Activated CD8-positive, alpha-beta T cell treated with anti-CD3 and anti-CD28 coated beads for 36 hours (primary cell): Measurements from ENCODE around the gene EPB41. TPM values are rescaled to one million over a fixed set of nuclear protein-coding genes. Genes with fewer than 3 reads are reported as not detected.
"Not testable (repeated sequence)": the region's sequence is repeated elsewhere in the genome, so short reads cannot be mapped to it uniquely, and the experiment has no call there.

Experiments
- ATAC-seq: fragments of 200-7000 bp; cut with Tn5 transposase; one replicate; pipeline ENCODE4 v1.10.0; 2021; ENCODE audit warnings: mild to moderate bottlenecking, moderate library complexity
- CTCF ChIA-PET: fragments of 350-600 bp; sonication (Branson Sonifier 250); formaldehyde crosslinking; loops from one replicate; lab custom pipeline; 2021; ENCODE audit warnings: antibody characterized with exemption; lab: Charles Lee
- POLR2A ChIA-PET: fragments of 350-600 bp; sonication (Branson Sonifier 250); formaldehyde crosslinking; loops from one replicate; lab custom pipeline; 2021; ENCODE audit warnings: antibody characterized with exemption; lab: Charles Lee
- DNase-seq: peaks from one replicate; pipeline ENCODE4 v3.0.0-alpha.2; 2020
- H3K27ac Mint-ChIP-seq: one replicate; pipeline ENCODE4 v1.8.0; 2021; ENCODE audit warnings: mild to moderate bottlenecking, mixed read lengths
- H3K27me3 Mint-ChIP-seq: one replicate; pipeline ENCODE4 v1.8.0; 2021; ENCODE audit warnings: mixed read lengths
- H3K36me3 Mint-ChIP-seq: one replicate; pipeline ENCODE4 v1.8.0; 2021; ENCODE audit warnings: low read depth, mixed read lengths
- H3K4me1 Mint-ChIP-seq: one replicate; pipeline ENCODE4 v1.8.0; 2021; ENCODE audit warnings: low read depth, mixed read lengths
- H3K4me3 Mint-ChIP-seq: one replicate; pipeline ENCODE4 v1.8.0; 2021; ENCODE audit warnings: mild to moderate bottlenecking, moderate library complexity, mixed read lengths
- H3K9me3 Mint-ChIP-seq: one replicate; pipeline ENCODE4 v1.8.0; 2021; ENCODE audit warnings: mixed read lengths
- CTCF ChIP-seq: fragments of 200-600 bp; IDR thresholded peaks from one replicate; pipeline ENCODE4 v1.8.0; 2022; ENCODE audit warnings: antibody characterized with exemption, mild to moderate bottlenecking
- intact Hi-C: fragments of 100-400 bp; cut with micrococcal nuclease; formaldehyde crosslinking; loops from one replicate; pipeline ENCODE4 v1.10.0; 2022
- total RNA-seq, 2 experiments: library from RNA; stranded (reverse); gene quantifications; one replicate each; pipeline ENCODE4 v1.2.3, GENCODE V29; 2021

The EPB41 gene
- total RNA-seq, 2 experiments from 2014 or later, result 74.9 to 80.3 TPM

DNA sequence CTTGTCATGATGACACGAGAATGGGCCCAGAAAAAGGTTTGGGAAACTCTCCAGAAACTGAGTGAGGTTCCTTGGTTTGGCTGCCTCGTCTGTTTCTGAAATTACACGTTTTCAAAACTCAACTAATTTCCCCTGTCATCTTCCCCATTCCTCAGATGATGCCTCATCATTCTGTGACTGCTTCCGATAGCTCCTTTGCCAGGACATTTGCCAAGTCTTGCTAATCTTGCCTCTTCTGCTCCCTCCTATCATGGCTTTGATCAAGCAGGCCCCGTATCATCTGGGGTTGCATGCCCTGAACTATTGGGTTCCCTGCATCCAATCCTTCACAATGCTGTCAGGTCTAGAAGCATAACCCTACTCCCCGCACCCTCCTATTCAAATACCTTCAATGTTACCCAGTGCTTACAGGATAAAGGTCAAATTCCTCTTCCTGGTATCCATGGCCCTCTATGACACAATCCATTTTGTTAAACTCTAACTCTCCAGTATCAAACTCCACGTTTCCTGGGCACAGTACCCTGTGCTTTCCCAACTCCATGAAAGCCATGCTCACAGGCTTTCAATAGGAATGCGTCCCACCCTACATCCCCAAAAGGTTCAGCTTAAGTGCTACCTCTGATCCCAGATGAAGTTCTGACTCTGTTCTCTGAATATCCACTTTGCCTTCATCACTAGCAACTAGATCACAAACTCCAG, 231.5 kb downstream of the EPB41 start:
- Mint-ChIP-seq H3K36me3 (peaks cover 62% of the 10 kb centered on the region), H3K27ac (no peak overlapping the region), H3K4me3 (no peak overlapping the region), H3K9me3 (no peaks in the 10 kb centered on the region), H3K4me1 (no peaks in the 10 kb centered on the region), H3K27me3 (no peaks in the 10 kb centered on the region)
- no peak for ATAC-seq
- DNase-seq, result no peak
- ChIA-PET CTCF (no interaction called here), POLR2A (no interaction called here)
- intact Hi-C loops, result no loop called here
- no peak for TF ChIP-seq CTCF

GRCh38 chr1:29148656-29149491, 234.5 kb downstream of the EPB41 start:
- ATAC-seq (no peak), DNase-seq (no peak)
- Mint-ChIP-seq H3K4me1 (no peaks in the 10 kb centered on the region), H3K36me3 (peaks cover 82% of the 10 kb centered on the region), H3K9me3 (no peaks in the 10 kb centered on the region), H3K4me3 (no peak overlapping the region), H3K27ac (no peak overlapping the region), H3K27me3 (no peaks in the 10 kb centered on the region)
- CTCF ChIA-PET, result interaction anchor here (0.9 kb wide), 1 partner anchor 22 kb away, joined by 3 read pairs; no protein-coding TSS in a partner anchor
- intact Hi-C loops, result no loop called here
- TF ChIP-seq CTCF, result no peak
- POLR2A ChIA-PET, result interaction anchor here (1.1 kb wide), 1 partner anchor 8 kb away, joined by 3 read pairs; no protein-coding TSS in a partner anchor

- H3K27ac Mint-ChIP-seq, H3K4me1 Mint-ChIP-seq, H3K27me3 Mint-ChIP-seq, intact Hi-C loops, H3K4me3 Mint-ChIP-seq, DNase-seq, H3K9me3 Mint-ChIP-seq, ATAC-seq: not testable (repeated sequence)
- CTCF ChIA-PET, result interaction anchor here (1.5 kb wide), 1 partner anchor 52 kb away, joined by 5 read pairs; no protein-coding TSS in a partner anchor
- H3K36me3 Mint-ChIP-seq, result peaks cover 86% of the 10 kb centered on the region
- POLR2A ChIA-PET, result interaction anchor here (1.1 kb wide), 1 partner anchor 9 kb away, joined by 3 read pairs; no protein-coding TSS in a partner anchor
Observed at GRCh38 chr1:29150346-29150745, 236.0 kb downstream of the EPB41 start.

- ATAC-seq, result no peak
- no peak for TF ChIP-seq CTCF
- no peaks in the 10 kb centered on the region for H3K4me1 Mint-ChIP-seq
- POLR2A ChIA-PET, result no interaction called here
- CTCF ChIA-PET, result interaction anchor here (1.2 kb wide), 1 partner anchor 34 kb away, joined by 3 read pairs; no protein-coding TSS in a partner anchor
- no peaks in the 10 kb centered on the region for H3K9me3 Mint-ChIP-seq
- H3K27ac Mint-ChIP-seq, result no peak overlapping the region
- no peak for DNase-seq
- intact Hi-C loops, result no loop called here
- H3K36me3 Mint-ChIP-seq, result peaks cover 77% of the 10 kb centered on the region
- no peak overlapping the region for H3K4me3 Mint-ChIP-seq
- H3K27me3 Mint-ChIP-seq, result no peaks in the 10 kb centered on the region
Observed at GRCh38 chr1:29152046-29152805, 237.9 kb downstream of the EPB41 start.
